CD4-positive, alpha-beta T cell (primary cell): Measurements from ENCODE around the gene GLP1R. TPM values are rescaled to one million over a fixed set of nuclear protein-coding genes. Genes with fewer than 3 reads are reported as not detected.

Experiments used
- ATAC-seq: fragments of 200-7000 bp; cut with Tn5 transposase; one replicate; pipeline ENCODE4 v1.10.0; 2022; ENCODE audit warnings: mild to moderate bottlenecking; ENCODE audit not compliant: poor library complexity
- CTCF ChIA-PET: fragments of 350-600 bp; sonication (Branson Sonifier 250); formaldehyde crosslinking; loops from one replicate; lab custom pipeline; 2021; ENCODE audit warnings: antibody characterized with exemption, inconsistent platforms; lab: Charles Lee
- POLR2A ChIA-PET: fragments of 350-600 bp; sonication (Branson Sonifier 250); formaldehyde crosslinking; loops from one replicate; lab custom pipeline; 2021; ENCODE audit warnings: antibody characterized with exemption, inconsistent platforms; lab: Charles Lee
- DNase-seq, 14 experiments: peaks; one replicate each; pipeline ENCODE4 v3.0.0-alpha.2; 2013 to 2020; ENCODE audit warnings: mixed read lengths in 2 of 14
- H3K27ac ChIP-seq, 2 donors: one replicate each; pipeline versions ENCODE4 v1.5.1 to v1.7.0; 2013; ENCODE audit warnings: low read length in 2 of 2, low read depth in 1 of 2, mild to moderate bottlenecking in 1 of 2
- H3K27me3 ChIP-seq, 2 experiments: 1 replicate in 1 of 2; 2 replicates in 1 of 2; pipeline versions ENCODE4 v1.6.1 to v1.7.0; 2013; ENCODE audit warnings: low read length in 2 of 2, control low read depth in 1 of 2, mild to moderate bottlenecking in 1 of 2, moderate library complexity in 1 of 2; ENCODE audit not compliant: insufficient read depth in 2 of 2, control insufficient read depth in 1 of 2
- H3K36me3 ChIP-seq: one replicate; pipeline ENCODE4 v1.6.1; 2013; ENCODE audit warnings: low read length, control low read depth; ENCODE audit not compliant: insufficient read depth
- H3K4me1 ChIP-seq: one replicate; pipeline ENCODE4 v1.6.1; 2013; ENCODE audit warnings: low read length, control low read depth; ENCODE audit not compliant: insufficient read depth
- H3K4me3 ChIP-seq: one replicate; pipeline ENCODE4 v1.5.1; 2013; ENCODE audit warnings: mild to moderate bottlenecking, low read length, moderate library complexity
- H3K9me3 ChIP-seq, 2 experiments: 1 replicate in 1 of 2; 2 replicates in 1 of 2; pipeline versions ENCODE4 v1.6.1 to v1.7.0; 2013; ENCODE audit warnings: low read length in 2 of 2, mild to moderate bottlenecking in 2 of 2, control low read depth in 1 of 2, moderate library complexity in 1 of 2; ENCODE audit not compliant: control insufficient read depth in 1 of 2, insufficient read depth in 1 of 2
- H3K27ac Mint-ChIP-seq: one replicate; pipeline ENCODE4 v1.8.0; 2020; ENCODE audit warnings: mixed read lengths
- H3K27me3 Mint-ChIP-seq: one replicate; pipeline ENCODE4 v1.8.0; 2021; ENCODE audit warnings: mixed read lengths
- H3K36me3 Mint-ChIP-seq: one replicate; pipeline ENCODE4 v1.8.0; 2021; ENCODE audit warnings: low read depth, mixed read lengths
- H3K4me1 Mint-ChIP-seq: one replicate; pipeline ENCODE4 v1.8.0; 2021; ENCODE audit warnings: low read depth, mixed read lengths
- H3K4me3 Mint-ChIP-seq: one replicate; pipeline ENCODE4 v1.8.0; 2020; ENCODE audit warnings: mild to moderate bottlenecking, mixed read lengths
- H3K9me3 Mint-ChIP-seq: one replicate; pipeline ENCODE4 v1.8.0; 2020; ENCODE audit warnings: mixed read lengths
- intact Hi-C, 2 experiments: fragments of 100-400 bp; cut with DNase I in 1 of 2; cut with micrococcal nuclease in 1 of 2; formaldehyde crosslinking; loops; one replicate each; pipeline versions ENCODE4 v1.15.1 to v1.9.0; 2023 to 2025; cut with DNase I, micrococcal nuclease
- total RNA-seq, 174 experiments: library from RNA in 2 of 174; stranded (reverse) in 2 of 174; gene quantifications; one replicate each; pipeline ENCODE4 v1.2.3 and lab custom pipeline; 2021 to 2026
- TF ChIP-seq, protein P1 (sequence below): fragments of 200-600 bp; IDR thresholded peaks from one replicate; pipeline ENCODE4 v1.8.0; 2022; ENCODE audit warnings: antibody characterized with exemption, mild to moderate bottlenecking

The GLP1R gene
- total RNA-seq, 2 experiments from 2014 or later = not detected

DNA sequence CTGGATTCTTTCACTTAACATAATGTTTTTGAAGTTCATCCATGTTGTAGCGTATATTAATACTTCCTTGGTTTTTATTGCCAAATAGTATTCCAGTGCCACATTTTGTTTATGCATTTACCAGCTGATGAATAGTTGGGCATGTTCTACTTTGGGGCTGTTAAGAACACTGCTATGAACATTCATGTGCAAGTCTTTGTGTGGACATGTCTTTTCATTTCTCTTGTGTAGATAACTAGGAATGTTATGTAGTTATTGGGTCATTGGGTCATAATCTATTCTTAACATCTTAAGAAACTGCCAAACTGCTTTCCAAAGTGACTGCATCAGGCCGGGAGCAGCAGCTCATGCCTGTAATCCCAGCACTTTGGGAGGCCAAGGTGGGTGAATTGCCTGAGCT lies 43.8 kb upstream of the GLP1R start:
- DNase-seq = no peak
- Mint-ChIP-seq H3K36me3 (no peaks in the 10 kb centered on the region), H3K27ac (no peak overlapping the region), H3K9me3 (no peaks in the 10 kb centered on the region), H3K27me3 (peaks cover 46% of the 10 kb centered on the region), H3K4me3 (no peak overlapping the region), H3K4me1 (no peaks in the 10 kb centered on the region)
- no peaks in the 10 kb centered on the region for H3K4me1 ChIP-seq
- H3K9me3 ChIP-seq = no peaks in the 10 kb centered on the region
- ChIA-PET CTCF (no interaction called here), POLR2A (no interaction called here)
- no peak for ATAC-seq
- H3K27me3 ChIP-seq = peaks cover 7 to 40% of the 10 kb centered on the region in 2 experiments
- intact Hi-C loops = no loop called here
- no peak overlapping the region for H3K27ac ChIP-seq
- no peak overlapping the region for H3K4me3 ChIP-seq
- TF ChIP-seq, protein P1, sequence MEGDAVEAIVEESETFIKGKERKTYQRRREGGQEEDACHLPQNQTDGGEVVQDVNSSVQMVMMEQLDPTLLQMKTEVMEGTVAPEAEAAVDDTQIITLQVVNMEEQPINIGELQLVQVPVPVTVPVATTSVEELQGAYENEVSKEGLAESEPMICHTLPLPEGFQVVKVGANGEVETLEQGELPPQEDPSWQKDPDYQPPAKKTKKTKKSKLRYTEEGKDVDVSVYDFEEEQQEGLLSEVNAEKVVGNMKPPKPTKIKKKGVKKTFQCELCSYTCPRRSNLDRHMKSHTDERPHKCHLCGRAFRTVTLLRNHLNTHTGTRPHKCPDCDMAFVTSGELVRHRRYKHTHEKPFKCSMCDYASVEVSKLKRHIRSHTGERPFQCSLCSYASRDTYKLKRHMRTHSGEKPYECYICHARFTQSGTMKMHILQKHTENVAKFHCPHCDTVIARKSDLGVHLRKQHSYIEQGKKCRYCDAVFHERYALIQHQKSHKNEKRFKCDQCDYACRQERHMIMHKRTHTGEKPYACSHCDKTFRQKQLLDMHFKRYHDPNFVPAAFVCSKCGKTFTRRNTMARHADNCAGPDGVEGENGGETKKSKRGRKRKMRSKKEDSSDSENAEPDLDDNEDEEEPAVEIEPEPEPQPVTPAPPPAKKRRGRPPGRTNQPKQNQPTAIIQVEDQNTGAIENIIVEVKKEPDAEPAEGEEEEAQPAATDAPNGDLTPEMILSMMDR = no peak
- no peaks in the 10 kb centered on the region for H3K36me3 ChIP-seq

DNA sequence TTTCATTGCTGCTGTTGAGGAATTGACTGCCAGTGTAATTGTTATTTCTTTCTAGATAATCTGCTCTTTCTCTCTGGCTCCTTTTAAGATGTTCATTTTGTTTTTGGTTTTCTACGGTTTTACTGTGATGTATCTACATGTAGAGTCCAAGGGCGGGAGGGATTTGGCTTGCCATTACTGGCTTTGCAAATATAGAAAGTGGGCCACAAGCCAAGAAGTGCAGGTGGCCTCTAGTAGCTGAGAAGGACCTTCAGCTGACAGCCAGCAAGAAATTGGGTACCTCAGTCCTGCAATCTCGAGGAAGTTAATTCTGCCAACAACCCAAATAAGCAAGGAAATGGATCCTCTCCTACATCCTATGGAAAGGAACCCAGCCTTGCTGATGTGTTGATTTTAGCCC lies 42.8 kb upstream of the GLP1R start:
- CTCF ChIA-PET = no interaction called here
- peaks cover 7 to 38% of the 10 kb centered on the region in 2 experiments for H3K27me3 ChIP-seq
- H3K27me3 Mint-ChIP-seq = peaks cover 39% of the 10 kb centered on the region
- no peaks in the 10 kb centered on the region for H3K9me3 Mint-ChIP-seq
- H3K9me3 ChIP-seq = no peaks in the 10 kb centered on the region
- TF ChIP-seq, protein P1 = no peak
- H3K4me1 ChIP-seq = no peaks in the 10 kb centered on the region
- H3K27ac Mint-ChIP-seq = no peak overlapping the region
- ATAC-seq (no peak), DNase-seq (no peak)
- no peaks in the 10 kb centered on the region for H3K4me1 Mint-ChIP-seq
- H3K27ac ChIP-seq = no peak overlapping the region
- H3K36me3 Mint-ChIP-seq = no peaks in the 10 kb centered on the region
- H3K4me3 ChIP-seq = no peak overlapping the region
- POLR2A ChIA-PET = no interaction called here
- H3K36me3 ChIP-seq = no peaks in the 10 kb centered on the region
- H3K4me3 Mint-ChIP-seq = no peak overlapping the region
- intact Hi-C loops = no loop called here

- Histone ChIP-seq H3K4me1 (no peaks in the 10 kb centered on the region), H3K27me3 (peaks cover 7 to 31% of the 10 kb centered on the region in 2 experiments), H3K9me3 (no peaks in the 10 kb centered on the region), H3K27ac (no peak overlapping the region), H3K4me3 (no peak overlapping the region), H3K36me3 (no peaks in the 10 kb centered on the region)
- no peak overlapping the region for H3K4me3 Mint-ChIP-seq
- ChIA-PET POLR2A (no interaction called here), CTCF (no interaction called here)
- H3K27me3 Mint-ChIP-seq = peaks cover 41% of the 10 kb centered on the region
- DNase-seq = no peak
- intact Hi-C loops = no loop called here
- TF ChIP-seq, protein P1 = no peak
- H3K36me3 Mint-ChIP-seq = no peaks in the 10 kb centered on the region
- H3K4me1 Mint-ChIP-seq = no peaks in the 10 kb centered on the region
- no peaks in the 10 kb centered on the region for H3K9me3 Mint-ChIP-seq
- H3K27ac Mint-ChIP-seq = no peak overlapping the region
- no peak for ATAC-seq
Observed at GRCh38 chr6:39007575-39007974, 41.0 kb upstream of the GLP1R start.
